Nephron progenitor cell (in vitro differentiated cells): Measurements from ENCODE around the gene AIP.

Source experiments
- DNase-seq: peaks from one replicate; pipeline ENCODE4 v3.0.0; 2021
- H3K27ac Mint-ChIP-seq: 2 replicates; pipeline ENCODE4 v1.8.0; 2021; ENCODE audit warnings: mild to moderate bottlenecking, moderate library complexity, mixed read lengths
- H3K27me3 Mint-ChIP-seq: 2 replicates; pipeline ENCODE4 v1.8.0; 2021; ENCODE audit warnings: mild to moderate bottlenecking, low read depth, mixed read lengths; ENCODE audit not compliant: poor library complexity
- H3K36me3 Mint-ChIP-seq: 2 replicates; pipeline ENCODE4 v1.8.0; 2021; ENCODE audit warnings: low read depth, mixed read lengths
- H3K4me1 Mint-ChIP-seq: 2 replicates; pipeline ENCODE4 v1.8.0; 2021; ENCODE audit warnings: mixed read lengths
- H3K4me3 Mint-ChIP-seq: 2 replicates; pipeline ENCODE4 v1.8.0; 2021; ENCODE audit warnings: mild to moderate bottlenecking, moderate library complexity, mixed read lengths
- H3K9me3 Mint-ChIP-seq: 2 replicates; pipeline ENCODE4 v1.8.0; 2021; ENCODE audit warnings: mild to moderate bottlenecking, moderate library complexity, mixed read lengths
- TF ChIP-seq, protein P1 (sequence below): fragments of 200-600 bp; sonication (generic); IDR thresholded peaks from 2 replicates; pipeline ENCODE4 v1.5.0; 2021; ENCODE audit warnings: antibody characterized with exemption

AIP gene

DNA sequence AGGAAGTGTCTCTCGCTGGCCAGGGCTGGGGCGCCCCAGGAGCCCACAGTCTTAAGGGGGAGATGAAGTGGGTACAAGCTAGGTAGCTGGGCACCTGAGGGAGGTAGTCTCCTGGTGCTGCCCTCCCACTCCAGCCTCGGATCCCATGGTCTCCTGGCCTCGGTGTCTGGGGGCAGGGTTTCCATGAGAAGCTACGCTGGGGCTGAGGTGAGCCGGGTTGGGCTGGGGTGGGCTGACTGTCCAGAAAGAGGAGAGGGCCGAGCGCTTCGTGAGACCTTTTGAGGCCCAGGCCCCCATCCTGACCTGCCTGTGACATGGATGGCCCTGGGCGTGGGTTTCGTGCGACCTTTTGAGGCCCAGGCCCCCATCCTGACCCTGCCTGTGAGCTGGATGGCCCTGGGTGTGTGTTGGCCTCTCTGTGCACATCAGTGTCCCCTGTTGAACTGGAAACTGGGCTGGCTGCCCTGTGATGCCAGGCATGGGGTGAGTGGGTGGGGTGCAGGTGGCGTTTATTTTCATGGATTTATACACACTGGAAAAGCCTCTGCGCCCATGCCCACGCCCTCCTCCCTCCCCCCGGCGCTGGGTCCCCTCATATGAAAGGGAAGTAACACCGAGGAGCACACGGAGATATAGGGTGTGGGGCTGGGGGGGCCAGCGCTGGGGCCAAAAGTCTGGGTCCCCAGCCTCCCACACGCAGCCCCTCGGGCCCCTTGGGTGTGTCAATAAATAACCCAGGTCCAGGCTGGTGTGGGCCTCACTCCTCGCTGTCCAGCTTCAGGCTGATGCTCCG is 8.6 kb downstream of the AIP start:
- peaks cover 24% of the 10 kb centered on the region for H3K4me1 Mint-ChIP-seq
- H3K36me3 Mint-ChIP-seq = peaks cover 14% of the 10 kb centered on the region
- H3K27ac Mint-ChIP-seq = peak overlapping the region; percentile 95
- H3K4me3 Mint-ChIP-seq = no peak overlapping the region
- TF ChIP-seq, protein P1, sequence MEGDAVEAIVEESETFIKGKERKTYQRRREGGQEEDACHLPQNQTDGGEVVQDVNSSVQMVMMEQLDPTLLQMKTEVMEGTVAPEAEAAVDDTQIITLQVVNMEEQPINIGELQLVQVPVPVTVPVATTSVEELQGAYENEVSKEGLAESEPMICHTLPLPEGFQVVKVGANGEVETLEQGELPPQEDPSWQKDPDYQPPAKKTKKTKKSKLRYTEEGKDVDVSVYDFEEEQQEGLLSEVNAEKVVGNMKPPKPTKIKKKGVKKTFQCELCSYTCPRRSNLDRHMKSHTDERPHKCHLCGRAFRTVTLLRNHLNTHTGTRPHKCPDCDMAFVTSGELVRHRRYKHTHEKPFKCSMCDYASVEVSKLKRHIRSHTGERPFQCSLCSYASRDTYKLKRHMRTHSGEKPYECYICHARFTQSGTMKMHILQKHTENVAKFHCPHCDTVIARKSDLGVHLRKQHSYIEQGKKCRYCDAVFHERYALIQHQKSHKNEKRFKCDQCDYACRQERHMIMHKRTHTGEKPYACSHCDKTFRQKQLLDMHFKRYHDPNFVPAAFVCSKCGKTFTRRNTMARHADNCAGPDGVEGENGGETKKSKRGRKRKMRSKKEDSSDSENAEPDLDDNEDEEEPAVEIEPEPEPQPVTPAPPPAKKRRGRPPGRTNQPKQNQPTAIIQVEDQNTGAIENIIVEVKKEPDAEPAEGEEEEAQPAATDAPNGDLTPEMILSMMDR = no peak
- H3K9me3 Mint-ChIP-seq = no peaks in the 10 kb centered on the region
- peaks cover 4% of the 10 kb centered on the region for H3K27me3 Mint-ChIP-seq
- DNase-seq = no peak

DNA sequence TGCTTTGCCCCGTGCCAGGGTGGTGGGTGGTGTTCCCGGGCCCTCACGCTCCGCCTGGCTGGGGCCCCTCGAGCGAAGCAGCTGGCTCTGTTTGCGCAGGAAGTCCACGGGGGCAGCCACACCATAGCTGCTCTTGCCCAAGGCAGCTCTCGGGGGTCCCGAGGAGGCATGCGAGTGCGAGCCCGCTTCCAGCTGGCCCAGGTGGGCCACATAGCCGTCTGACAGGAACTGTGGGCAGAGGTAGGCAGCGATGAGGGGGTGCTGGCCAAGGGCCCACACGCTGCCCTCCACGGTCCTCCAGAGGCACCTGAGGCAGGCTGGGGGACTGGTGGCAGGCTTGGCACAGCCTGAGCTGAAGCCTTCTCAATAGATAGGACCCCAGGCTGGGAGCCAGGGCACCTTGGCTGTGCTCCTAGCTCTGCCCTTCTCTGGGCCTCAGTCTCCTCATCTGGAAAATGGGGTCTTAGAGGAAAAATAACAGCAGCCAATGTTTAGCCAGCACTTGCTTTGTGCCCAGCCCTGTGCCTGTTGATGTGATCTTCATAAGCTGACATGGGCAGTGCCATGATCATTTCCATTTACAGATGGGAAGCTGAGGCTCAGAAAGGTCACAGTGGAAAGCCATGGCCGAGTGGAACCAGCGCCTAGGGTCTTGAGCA is 9.4 kb downstream of the AIP start:
- no peak for DNase-seq
- Mint-ChIP-seq H3K27me3 (peaks cover under 1% of the 10 kb centered on the region), H3K4me1 (peaks cover 23% of the 10 kb centered on the region), H3K36me3 (peaks cover 14% of the 10 kb centered on the region), H3K9me3 (no peaks in the 10 kb centered on the region), H3K27ac (no peak overlapping the region), H3K4me3 (no peak overlapping the region)
- TF ChIP-seq, protein P1 = no peak

DNA sequence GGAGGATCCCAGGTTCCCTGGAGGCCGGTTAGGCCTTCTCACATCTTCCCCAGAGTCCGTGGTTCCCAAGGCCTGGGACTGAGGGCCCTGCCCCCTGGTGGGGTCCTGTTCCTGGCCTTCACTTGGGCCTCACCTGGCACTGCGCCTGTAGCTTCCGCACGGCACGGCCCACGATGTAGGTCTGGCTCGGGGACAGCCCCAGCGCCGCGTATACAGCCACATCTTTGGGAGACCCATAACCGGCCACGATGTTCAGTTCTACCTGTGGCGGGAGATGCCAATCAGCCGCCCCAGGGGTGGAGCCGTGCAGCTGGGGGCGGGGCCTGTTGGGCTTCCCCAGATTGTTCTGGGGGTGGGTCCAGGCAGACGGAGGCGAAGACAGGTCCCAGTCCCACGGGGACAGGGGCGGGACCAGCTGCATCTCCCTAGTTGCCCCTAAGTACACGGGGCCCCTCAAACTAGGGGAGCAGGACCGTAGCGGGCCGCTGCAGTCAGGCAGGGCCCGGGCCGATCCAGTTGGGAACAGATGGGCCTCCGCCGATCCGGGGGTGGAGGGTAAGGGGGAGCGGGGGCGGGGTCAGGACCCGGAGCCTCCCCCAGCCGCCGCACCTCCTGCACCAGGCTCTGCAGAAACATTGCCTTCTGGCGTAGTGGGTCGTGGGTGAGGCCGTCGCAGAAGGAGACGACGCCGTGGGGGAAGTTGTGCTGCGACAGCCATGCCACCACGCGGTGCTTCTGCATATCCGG is 10.1 kb downstream of the AIP start:
- H3K36me3 Mint-ChIP-seq = peaks cover 6% of the 10 kb centered on the region
- H3K4me1 Mint-ChIP-seq = peaks cover 17% of the 10 kb centered on the region
- H3K4me3 Mint-ChIP-seq = no peak overlapping the region
- H3K27me3 Mint-ChIP-seq = no peaks in the 10 kb centered on the region
- no peaks in the 10 kb centered on the region for H3K9me3 Mint-ChIP-seq
- DNase-seq = no peak
- no peak overlapping the region for H3K27ac Mint-ChIP-seq
- TF ChIP-seq, protein P1 = no peak

DNA sequence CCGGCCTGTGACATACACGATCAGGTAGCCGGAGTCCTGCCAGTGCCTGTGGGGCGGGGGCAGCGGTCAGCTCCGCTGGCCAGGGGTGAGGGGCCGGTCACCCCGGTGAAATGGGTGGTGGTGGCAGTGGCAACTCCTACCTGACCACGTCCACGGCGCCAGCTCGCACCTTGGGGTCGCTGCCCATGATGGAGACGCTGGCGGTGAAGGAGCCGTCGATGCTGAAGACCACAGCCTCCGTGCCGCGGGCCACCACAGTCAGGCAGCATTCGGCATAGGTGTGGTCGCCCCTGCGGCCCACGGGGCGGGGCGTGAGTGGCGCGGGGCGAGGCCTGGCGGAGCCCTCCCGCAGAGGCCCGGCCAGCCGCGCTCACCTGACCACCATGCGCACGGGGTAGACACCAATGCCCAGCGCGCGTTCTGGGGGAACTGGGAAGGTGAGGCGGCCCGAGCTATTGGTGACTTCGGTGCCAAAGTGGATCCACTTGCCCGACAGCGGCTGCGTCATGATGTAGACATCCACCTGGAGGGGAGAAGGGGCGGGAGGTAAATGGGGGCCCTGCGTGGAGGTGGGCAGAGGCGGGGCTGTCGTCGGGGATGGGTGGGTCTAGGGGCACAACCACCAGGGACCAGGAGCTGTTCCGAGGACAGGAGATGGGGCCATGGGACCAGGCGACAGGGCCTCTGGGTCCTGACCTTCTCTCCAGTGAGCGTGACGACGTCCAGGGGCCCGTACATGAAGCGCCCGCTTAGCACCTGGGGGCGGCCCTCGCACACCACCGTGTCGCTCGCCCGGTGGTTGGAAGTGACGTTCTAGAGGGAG is 10.9 kb downstream of the AIP start:
- Mint-ChIP-seq H3K4me1 (peaks cover 16% of the 10 kb centered on the region), H3K36me3 (peaks cover 4% of the 10 kb centered on the region), H3K4me3 (no peak overlapping the region), H3K9me3 (no peaks in the 10 kb centered on the region), H3K27ac (no peak overlapping the region), H3K27me3 (no peaks in the 10 kb centered on the region)
- TF ChIP-seq, protein P1 = no peak
- no peak for DNase-seq

DNA sequence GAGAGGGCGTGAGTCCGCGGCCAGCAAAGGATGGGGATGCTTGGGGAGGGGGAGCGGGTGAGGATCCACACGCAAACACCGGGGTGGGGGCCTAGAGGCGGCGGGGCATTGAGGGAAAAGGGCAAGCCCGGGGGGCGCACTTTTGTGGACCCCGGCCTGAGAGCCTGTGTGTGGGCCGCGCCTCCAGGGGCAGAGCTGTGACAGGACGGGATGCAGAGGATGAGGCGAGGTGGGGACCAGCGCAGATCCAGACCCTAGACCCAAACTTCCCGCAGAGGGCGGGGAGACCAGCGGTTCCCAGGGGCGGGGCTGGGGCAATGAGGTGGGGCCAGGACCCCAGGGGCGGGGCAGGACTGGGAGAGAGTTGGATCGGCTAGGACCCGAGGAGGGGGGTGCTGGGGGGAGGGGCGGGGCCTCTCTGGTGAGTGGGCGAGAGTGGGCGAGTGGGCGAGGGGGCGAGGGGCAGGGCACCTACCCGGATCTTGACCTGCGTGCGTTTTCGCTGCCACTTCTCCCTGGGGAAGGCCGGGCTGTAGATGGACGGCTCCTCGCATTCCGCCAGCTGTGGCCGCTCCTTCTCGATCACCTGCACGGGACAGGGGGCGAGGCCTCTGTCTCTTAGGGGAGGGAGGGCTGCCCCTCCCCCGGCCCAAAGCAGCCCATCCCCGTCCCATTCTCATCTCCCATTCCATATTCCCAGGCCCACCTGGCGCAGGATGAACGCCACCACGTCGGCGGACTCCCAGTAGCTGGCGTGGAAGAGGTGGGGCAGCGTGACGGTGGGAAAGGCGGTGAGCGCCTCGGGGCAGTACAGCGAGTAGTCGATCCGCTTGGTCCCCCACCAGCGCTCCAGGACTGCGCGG is 11.8 kb downstream of the AIP start:
- no peaks in the 10 kb centered on the region for H3K9me3 Mint-ChIP-seq
- no peaks in the 10 kb centered on the region for H3K27me3 Mint-ChIP-seq
- TF ChIP-seq, protein P1 = no peak
- peaks cover 7% of the 10 kb centered on the region for H3K36me3 Mint-ChIP-seq
- H3K4me3 Mint-ChIP-seq = no peak overlapping the region
- peaks cover 13% of the 10 kb centered on the region for H3K4me1 Mint-ChIP-seq
- no peak for DNase-seq
- H3K27ac Mint-ChIP-seq = no peak overlapping the region
